ENCODE results near the gene L1CAM.

GRCh38 chrX:153873282-153874084, 12.5 kb downstream of the L1CAM start:
- no peak for TF ChIP-seq CTCF (IDR thresholded peaks at IDR 0.05)
- TF ChIP-seq ZFX (IDR thresholded peaks at IDR 0.05; ENCODE audit: borderline replicate concordance), result no peak

Data from 22Rv1 (cell line).